GM23248 (cell line): Measurements from ENCODE around the gene HHIPL1. TPM values are rescaled to one million over a fixed set of nuclear protein-coding genes. Genes with fewer than 3 reads are reported as not detected.

Experiments
- DNase-seq: peaks from one replicate; pipeline ENCODE4 v3.0.0-alpha.2; 2015
- H2AFZ ChIP-seq: fragments of 200-600 bp; sonication (generic); 2 replicates; pipeline ENCODE4 v1.6.1; 2016; ENCODE audit warnings: antibody characterized with exemption
- H3F3A ChIP-seq: fragments of 200-600 bp; sonication (generic); 2 replicates; pipeline ENCODE4 v1.6.1; 2016; ENCODE audit warnings: mild to moderate bottlenecking, antibody characterized with exemption, mixed run types; ENCODE audit not compliant: insufficient read depth
- H3K27ac ChIP-seq: fragments of 200-600 bp; sonication (generic); 2 replicates; pipeline ENCODE4 v1.5.1; 2016; ENCODE audit warnings: mild to moderate bottlenecking
- H3K27me3 ChIP-seq: fragments of 200-600 bp; sonication (generic); replicated peaks from 2 replicates; pipeline ENCODE4 v1.6.1; 2016; ENCODE audit warnings: mild to moderate bottlenecking; ENCODE audit not compliant: insufficient read depth
- H3K36me3 ChIP-seq: fragments of 200-600 bp; sonication (generic); 2 replicates; pipeline ENCODE4 v1.6.1; 2016; ENCODE audit warnings: low read depth, mild to moderate bottlenecking
- H3K4me1 ChIP-seq: fragments of 200-600 bp; sonication (generic); 2 replicates; pipeline ENCODE4 v1.6.1; 2016; ENCODE audit warnings: mild to moderate bottlenecking; ENCODE audit not compliant: insufficient read depth
- H3K4me2 ChIP-seq: fragments of 200-600 bp; sonication (generic); one replicate; pipeline ENCODE4 v1.6.1; 2016; ENCODE audit warnings: mild to moderate bottlenecking; ENCODE audit not compliant: unreplicated experiment
- H3K4me3 ChIP-seq: fragments of 200-600 bp; sonication (generic); 2 replicates; pipeline ENCODE4 v1.5.1; 2016; ENCODE audit warnings: mild to moderate bottlenecking
- H3K79me2 ChIP-seq: fragments of 200-600 bp; sonication (generic); 2 replicates; pipeline ENCODE4 v1.6.1; 2016; ENCODE audit warnings: mild to moderate bottlenecking; ENCODE audit not compliant: insufficient read depth
- H3K9ac ChIP-seq: fragments of 200-600 bp; sonication (generic); 2 replicates; pipeline ENCODE4 v1.6.1; 2016; ENCODE audit warnings: mild to moderate bottlenecking
- H3K9me2 ChIP-seq: fragments of 200-600 bp; sonication (generic); 2 replicates; pipeline ENCODE4 v1.6.1; 2016; ENCODE audit warnings: mixed run types, mild to moderate bottlenecking, moderate library complexity; ENCODE audit not compliant: insufficient read depth
- H3K9me3 ChIP-seq: fragments of 200-600 bp; sonication (generic); one replicate; pipeline ENCODE4 v1.6.1; 2017; ENCODE audit warnings: low read depth
- H4K20me1 ChIP-seq: fragments of 200-600 bp; sonication (generic); 2 replicates; pipeline ENCODE4 v1.6.0; 2016; ENCODE audit not compliant: insufficient read depth
- EZH2 ChIP-seq: fragments of 200-600 bp; sonication (generic); IDR thresholded peaks from 2 replicates; pipeline ENCODE4 v1.6.1; 2018; ENCODE audit warnings: antibody characterized with exemption, mild to moderate bottlenecking; ENCODE audit not compliant: insufficient read depth, poor library complexity, severe bottlenecking
- EZH2phosphoT487 ChIP-seq: fragments of 200-600 bp; sonication (generic); IDR thresholded peaks from 2 replicates; pipeline ENCODE4 v1.6.1; 2018; ENCODE audit warnings: antibody characterized with exemption, moderate library complexity, mild to moderate bottlenecking, low read depth; ENCODE audit not compliant: insufficient read depth
- WGBS, 2 experiments: methylation state at CpG; one replicate each; pipeline ENCODE4 v1.1.6; 2015 to 2017; ENCODE audit warnings: low lambda C conversion rate in 2 of 2, low coverage in 1 of 2; ENCODE audit errors: missing lambda C conversion rate in 2 of 2; 5-methylcytosine and 5-hydroxymethylcytosine counted together
- in situ Hi-C: fragments of 300-500 bp; cut with MboI; formaldehyde crosslinking; loops from 2 replicates; pipeline ENCODE4 v1.15.0; 2020
- polyA plus RNA-seq: library from polyadenylated mRNA; unstranded; fragments of >200 nt; fragmentation: Nextera tagmentation; extraction: Ambion mirVana; gene quantifications from 2 replicates; pipeline ENCODE4 v1.2.1, GENCODE V29; 2016
- total RNA-seq: library from RNA; depleted of rRNA; stranded (reverse); fragments of >200 nt; shearing (Covaris generic); gene quantifications from 2 replicates; pipeline ENCODE4 v1.2.3, GENCODE V29; 2014

HHIPL1 gene
- total and polyA plus RNA-seq, 2 experiments from 2014 or later = 6.5 to 11.3 TPM

GRCh38 chr14:99648027-99648784, 3.3 kb downstream of the HHIPL1 start:
- Histone ChIP-seq H3K4me3 (no peak overlapping the region), H3K27me3 (no peaks in the 10 kb centered on the region), H3K27ac (no peak overlapping the region), H3K36me3 (no peaks in the 10 kb centered on the region), H3F3A (no peaks in the 10 kb centered on the region), H3K9ac (no peak overlapping the region), H2AFZ (no peak overlapping the region), H3K4me1 (peaks cover 5% of the 10 kb centered on the region), H3K9me2 (no peaks in the 10 kb centered on the region), H3K4me2 (no peak overlapping the region), H3K9me3 (no peaks in the 10 kb centered on the region), H3K79me2 (no peaks in the 10 kb centered on the region), H4K20me1 (no peaks in the 10 kb centered on the region)
- no peak for TF ChIP-seq EZH2phosphoT487
- TF ChIP-seq EZH2 = no peak
- no peak for DNase-seq
- in situ Hi-C loops = no loop called here
- WGBS, 2 experiments = 86 to 87% methylated on average over 8 of the region's 8 CpGs

GRCh38 chr14:99649219-99649618, 4.3 kb downstream of the HHIPL1 start:
- Histone ChIP-seq H3K27me3 (no peaks in the 10 kb centered on the region), H3K27ac (no peak overlapping the region), H3K4me1 (peaks cover 5% of the 10 kb centered on the region), H3K4me2 (no peak overlapping the region), H3F3A (no peaks in the 10 kb centered on the region), H3K4me3 (no peak overlapping the region), H2AFZ (no peak overlapping the region), H4K20me1 (no peaks in the 10 kb centered on the region), H3K9me2 (no peaks in the 10 kb centered on the region), H3K36me3 (no peaks in the 10 kb centered on the region), H3K79me2 (no peaks in the 10 kb centered on the region), H3K9ac (no peak overlapping the region), H3K9me3 (no peaks in the 10 kb centered on the region)
- TF ChIP-seq EZH2 (no peak), EZH2phosphoT487 (no peak)
- peak; percentile 73 for DNase-seq
- 66 to 69% methylated on average over 8 of the region's 8 CpGs for WGBS, 2 experiments
- in situ Hi-C loops = no loop called here

- Histone ChIP-seq H3K36me3 (no peaks in the 10 kb centered on the region), H3K9me3 (no peaks in the 10 kb centered on the region), H3K27ac (no peak overlapping the region), H3K4me2 (no peak overlapping the region), H3K79me2 (no peaks in the 10 kb centered on the region), H3K9ac (no peak overlapping the region), H3K4me1 (peaks cover 5% of the 10 kb centered on the region), H3K27me3 (no peaks in the 10 kb centered on the region), H3K4me3 (no peak overlapping the region), H3K9me2 (no peaks in the 10 kb centered on the region), H2AFZ (no peak overlapping the region), H4K20me1 (no peaks in the 10 kb centered on the region), H3F3A (no peaks in the 10 kb centered on the region)
- 80 to 81% methylated on average over 8 of the region's 8 CpGs for WGBS, 2 experiments
- TF ChIP-seq EZH2 (no peak), EZH2phosphoT487 (no peak)
- in situ Hi-C loops = no loop called here
- DNase-seq = no peak
Observed at GRCh38 chr14:99649643-99650042, 4.7 kb downstream of the HHIPL1 start.

- Histone ChIP-seq H3K36me3 (no peaks in the 10 kb centered on the region), H3K4me2 (no peak overlapping the region), H3K9ac (no peak overlapping the region), H3K9me2 (no peaks in the 10 kb centered on the region), H3K4me1 (peaks cover 5% of the 10 kb centered on the region), H4K20me1 (no peaks in the 10 kb centered on the region), H2AFZ (no peak overlapping the region), H3K9me3 (no peaks in the 10 kb centered on the region), H3K27ac (no peak overlapping the region), H3F3A (no peaks in the 10 kb centered on the region; the same call in 1 of the 2 replicates), H3K4me3 (no peak overlapping the region), H3K79me2 (no peaks in the 10 kb centered on the region), H3K27me3 (no peaks in the 10 kb centered on the region)
- DNase-seq = no peak
- WGBS, 2 experiments = 80% methylated on average over 9 of the region's 9 CpGs
- TF ChIP-seq EZH2 = no peak
- TF ChIP-seq EZH2phosphoT487 = no peak
- in situ Hi-C loops = no loop called here
Observed at GRCh38 chr14:99650189-99650588, 5.3 kb downstream of the HHIPL1 start.
